ENCODE data around the gene HSF4.

Gene HSF4

GRCh38 chr16:67149276-67150046 lies 15.1 kb upstream of the HSF4 start:
- Histone ChIP-seq H3K36me3 (ENCODE audit: low read depth) (peaks cover 36% of the 10 kb centered on the region), H3K9me3 (ENCODE audit: severe bottlenecking) (no peaks in the 10 kb centered on the region), H3K4me3 (ENCODE audit: severe bottlenecking) (peak overlapping the region; percentile 57), H3K27me3 (ENCODE audit: insufficient read depth, poor library complexity, severe bottlenecking) (no peaks in the 10 kb centered on the region), H3K27ac (ENCODE audit: poor library complexity, severe bottlenecking) (no peak overlapping the region), H3K4me1 (ENCODE audit: insufficient read depth, poor library complexity, severe bottlenecking) (no peaks in the 10 kb centered on the region)
- TF ChIP-seq CTCF (IDR thresholded peaks at IDR 0.05; ENCODE audit: poor library complexity, severe bottlenecking) = no peak
- no peak for ATAC-seq (ENCODE audit: low read depth)
- no peak for DNase-seq (ENCODE audit: low spot score)

GRCh38 chr16:67150047-67150832 lies 14.3 kb upstream of the HSF4 start:
- ATAC-seq (ENCODE audit: low read depth) (peak; percentile 47), DNase-seq (ENCODE audit: low spot score) (no peak)
- H3K27me3 ChIP-seq (ENCODE audit: insufficient read depth, poor library complexity, severe bottlenecking) = no peaks in the 10 kb centered on the region
- no peaks in the 10 kb centered on the region for H3K9me3 ChIP-seq (ENCODE audit: severe bottlenecking)
- peaks cover 29% of the 10 kb centered on the region for H3K36me3 ChIP-seq (ENCODE audit: low read depth)
- H3K4me3 ChIP-seq (ENCODE audit: severe bottlenecking) = peak overlapping the region; percentile 57
- peak overlapping the region; percentile 42 for H3K27ac ChIP-seq (ENCODE audit: poor library complexity, severe bottlenecking)
- no peaks in the 10 kb centered on the region for H3K4me1 ChIP-seq (ENCODE audit: insufficient read depth, poor library complexity, severe bottlenecking)
- no peak for TF ChIP-seq CTCF (IDR thresholded peaks at IDR 0.05; ENCODE audit: poor library complexity, severe bottlenecking)

DNA sequence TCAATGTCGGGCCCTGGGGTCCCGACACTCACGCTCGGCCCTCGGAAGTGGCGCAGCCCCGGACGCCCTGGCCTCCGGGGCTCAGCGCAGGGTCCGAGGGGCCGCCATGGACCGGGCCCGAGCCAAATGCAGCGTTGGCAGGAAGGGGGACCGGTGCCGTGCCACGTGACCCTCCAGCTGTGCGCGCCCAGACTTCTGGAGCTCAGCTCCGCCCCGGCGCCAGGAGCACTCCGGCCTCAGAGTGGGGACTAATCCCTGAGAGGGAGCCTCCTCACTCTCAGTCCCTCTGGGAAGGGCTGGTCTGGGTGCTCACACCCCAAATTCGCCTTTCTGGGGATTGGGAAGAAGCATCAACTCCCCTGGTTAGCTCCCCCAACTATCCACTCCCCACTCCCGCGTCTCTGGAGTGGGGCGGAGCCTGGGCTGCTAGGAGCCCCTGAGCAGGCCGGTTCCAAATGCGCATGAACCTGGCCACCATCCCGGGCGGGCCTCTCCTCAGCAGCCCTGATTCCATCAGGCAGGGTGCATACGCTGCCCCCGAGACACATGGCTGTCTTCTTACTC lies 13.6 kb upstream of the HSF4 start, which contains the start of gene B3GNT9:
Gene B3GNT9 (minus strand): TSS at position 166 of the 564 bp plus-strand sequence. CDS start 513 bp downstream, outside the sequence.
- no peaks in the 10 kb centered on the region for H3K27me3 ChIP-seq (ENCODE audit: insufficient read depth, poor library complexity, severe bottlenecking)
- peak; percentile 67 for ATAC-seq (ENCODE audit: low read depth)
- H3K9me3 ChIP-seq (ENCODE audit: severe bottlenecking) = no peaks in the 10 kb centered on the region
- H3K27ac ChIP-seq (ENCODE audit: poor library complexity, severe bottlenecking) = peak within 1 kb of the TSS; percentile 42
- peak within 1 kb of the TSS; percentile 57 for H3K4me3 ChIP-seq (ENCODE audit: severe bottlenecking)
- peaks cover 22% of the 10 kb centered on the region for H3K36me3 ChIP-seq (ENCODE audit: low read depth)
- H3K4me1 ChIP-seq (ENCODE audit: insufficient read depth, poor library complexity, severe bottlenecking) = no peaks in the 10 kb centered on the region
- TF ChIP-seq CTCF (IDR thresholded peaks at IDR 0.05; ENCODE audit: poor library complexity, severe bottlenecking) = no peak
- DNase-seq (ENCODE audit: low spot score) = no peak

- Histone ChIP-seq H3K4me3 (ENCODE audit: severe bottlenecking) (no peak overlapping the region), H3K9me3 (ENCODE audit: severe bottlenecking) (no peaks in the 10 kb centered on the region), H3K27me3 (ENCODE audit: insufficient read depth, poor library complexity, severe bottlenecking) (no peaks in the 10 kb centered on the region), H3K36me3 (ENCODE audit: low read depth) (peaks cover 16% of the 10 kb centered on the region), H3K27ac (ENCODE audit: poor library complexity, severe bottlenecking) (peak overlapping the region; percentile 42), H3K4me1 (ENCODE audit: insufficient read depth, poor library complexity, severe bottlenecking) (no peaks in the 10 kb centered on the region)
- TF ChIP-seq CTCF (IDR thresholded peaks at IDR 0.05; ENCODE audit: poor library complexity, severe bottlenecking) = no peak
- ATAC-seq (ENCODE audit: low read depth) = no peak
- DNase-seq (ENCODE audit: low spot score) = peak; percentile 28
These were observed 13.0 kb upstream of the HSF4 start for GRCh38 chr16:67151431-67152097.
